OCI-LY7 (cell line): Measurements from ENCODE around the gene SNX14. TPM values are rescaled to one million over a fixed set of nuclear protein-coding genes. Genes with fewer than 3 reads are reported as not detected.

Experiments used
- BruUV-seq: library from RNA; stranded (reverse); fragments of 400-500 nt; replicated peaks from 2 replicates; lab custom pipeline; 2021; lab: Mats Ljungman, UMichigan
- CTCF ChIA-PET: fragments of 300-600 bp; sonication (Branson Sonifier 250); formaldehyde crosslinking; loops from one replicate; lab custom pipeline; 2022; ENCODE audit warnings: antibody characterized with exemption; ENCODE audit not compliant: unreplicated experiment; lab: Charles Lee
- POLR2A ChIA-PET: fragments of 300-600 bp; sonication (Branson Sonifier 250); formaldehyde crosslinking; loops from one replicate; lab custom pipeline; 2022; ENCODE audit warnings: antibody characterized with exemption; lab: Charles Lee
- DNase-seq: peaks from one replicate; pipeline ENCODE4 v3.0.0-alpha.2; 2015; ENCODE audit warnings: low spot score
- H2AFZ ChIP-seq: fragments of 200-600 bp; sonication (generic), shearing (Covaris generic); 2 replicates; pipeline ENCODE4 v1.6.1; 2014; ENCODE audit warnings: mild to moderate bottlenecking, antibody characterized with exemption, low read length, moderate library complexity
- H3K27ac ChIP-seq: fragments of 200-600 bp; sonication (generic); 2 replicates; pipeline ENCODE4 v1.5.1; 2014; ENCODE audit warnings: mixed run types, low read depth, mild to moderate bottlenecking, moderate library complexity, low read length, inconsistent platforms; ENCODE audit not compliant: poor library complexity, severe bottlenecking
- H3K36me3 ChIP-seq: fragments of 200-600 bp; sonication (generic); 2 replicates; pipeline ENCODE4 v1.6.1; 2014; ENCODE audit warnings: mild to moderate bottlenecking, antibody characterized with exemption, low read length, moderate library complexity, mixed read lengths; ENCODE audit not compliant: insufficient read depth
- H3K4me1 ChIP-seq: fragments of 200-600 bp; sonication (generic); 2 replicates; pipeline ENCODE4 v1.5.1; 2014; ENCODE audit warnings: mild to moderate bottlenecking, low read length; ENCODE audit not compliant: insufficient read depth, poor library complexity, severe bottlenecking
- H3K4me2 ChIP-seq: fragments of 200-600 bp; sonication (generic); 2 replicates; pipeline ENCODE4 v1.6.1; 2014; ENCODE audit warnings: mild to moderate bottlenecking, low read length
- H3K4me3 ChIP-seq: fragments of 200-600 bp; sonication (generic); 2 replicates; pipeline ENCODE4 v1.5.1; 2014; ENCODE audit warnings: mild to moderate bottlenecking, low read depth, low read length; ENCODE audit not compliant: poor library complexity, severe bottlenecking
- H3K79me2 ChIP-seq: fragments of 200-600 bp; sonication (generic); 2 replicates; pipeline ENCODE4 v1.6.1; 2016; ENCODE audit warnings: low read depth, mild to moderate bottlenecking, low read length, moderate library complexity, mixed read lengths; ENCODE audit not compliant: insufficient read depth
- H3K9me2 ChIP-seq: fragments of 200-600 bp; sonication (generic); 2 replicates; pipeline ENCODE4 v1.6.1; 2016; ENCODE audit warnings: mild to moderate bottlenecking, low read length, mixed read lengths; ENCODE audit not compliant: insufficient read depth
- H3K9me3 ChIP-seq: fragments of 200-600 bp; sonication (generic); 2 replicates; pipeline ENCODE4 v1.6.1; 2014; ENCODE audit warnings: mild to moderate bottlenecking, mixed run types, low read length, mixed read lengths
- H4K20me1 ChIP-seq: fragments of 200-600 bp; sonication (generic); 2 replicates; pipeline ENCODE4 v1.6.1; 2014; ENCODE audit warnings: mild to moderate bottlenecking, antibody characterized with exemption, low read length, moderate library complexity, mixed read lengths; ENCODE audit not compliant: insufficient read depth
- CTCF ChIP-seq: fragments of 200-600 bp; sonication (generic); conservative IDR thresholded peaks from 2 replicates; pipeline ENCODE4 v1.5.1; 2014; ENCODE audit warnings: mild to moderate bottlenecking, antibody characterized with exemption, low read length, moderate library complexity, mixed read lengths
- EZH2phosphoT487 ChIP-seq: fragments of 200-600 bp; sonication (generic); IDR thresholded peaks from 2 replicates; pipeline ENCODE4 v1.6.1; 2018; ENCODE audit warnings: low read depth, borderline replicate concordance, mild to moderate bottlenecking, mixed run types, antibody characterized with exemption, low read length, moderate library complexity, mixed read lengths
- intact Hi-C: fragments of 100-400 bp; cut with micrococcal nuclease; formaldehyde crosslinking; loops from one replicate; pipeline ENCODE4 v1.10.0; 2022; ENCODE audit not compliant: unreplicated experiment
- total RNA-seq, 2 experiments: library from RNA; depleted of rRNA in 1 of 2; stranded (reverse); fragments of >200 nt in 1 of 2; shearing (Covaris generic) in 1 of 2; gene quantifications; 2 replicates each; pipeline ENCODE4 v1.2.3, GENCODE V29; 2014 to 2022

The SNX14 gene
- total RNA-seq, 2 experiments from 2014 or later, result 73.4 to 75.3 TPM

GRCh38 chr6:85496856-85497255 is 96.8 kb downstream of the SNX14 start:
- H3K9me2 ChIP-seq, result no peaks in the 10 kb centered on the region; the same call in 1 of the 2 replicates
- H3K4me2 ChIP-seq, result no peak overlapping the region
- no peak overlapping the region for H3K4me3 ChIP-seq
- H3K4me1 ChIP-seq, result no peaks in the 10 kb centered on the region
- BruUV-seq, result no TSS peak
- no peaks in the 10 kb centered on the region for H3K79me2 ChIP-seq
- no peaks in the 10 kb centered on the region for H4K20me1 ChIP-seq
- H2AFZ ChIP-seq, result no peak overlapping the region
- TF ChIP-seq EZH2phosphoT487, result no peak
- no peak for TF ChIP-seq CTCF
- CTCF ChIA-PET, result no interaction called here
- no peak for DNase-seq
- H3K36me3 ChIP-seq, result no peaks in the 10 kb centered on the region
- no peaks in the 10 kb centered on the region for H3K9me3 ChIP-seq
- no peak overlapping the region for H3K27ac ChIP-seq
- POLR2A ChIA-PET, result interaction anchor here (0.8 kb wide), 2 partner anchors 34 to 147 kb away, joined by 3 read pairs; no protein-coding TSS in a partner anchor
- intact Hi-C loops, result loop anchor here (1.0 kb wide), 1 partner anchor 13 kb away; no protein-coding TSS in a partner anchor

GRCh38 chr6:85496009-85496579 is 97.6 kb downstream of the SNX14 start:
- Histone ChIP-seq H3K4me3 (no peak overlapping the region), H3K4me1 (no peaks in the 10 kb centered on the region), H2AFZ (no peak overlapping the region), H3K9me3 (no peaks in the 10 kb centered on the region), H3K4me2 (no peak overlapping the region), H4K20me1 (no peaks in the 10 kb centered on the region), H3K27ac (no peak overlapping the region), H3K79me2 (no peaks in the 10 kb centered on the region), H3K36me3 (no peaks in the 10 kb centered on the region), H3K9me2 (no peaks in the 10 kb centered on the region; the same call in 1 of the 2 replicates)
- ChIA-PET CTCF (no interaction called here), POLR2A (no interaction called here)
- BruUV-seq, result no TSS peak
- no peak for DNase-seq
- TF ChIP-seq EZH2phosphoT487 (no peak), CTCF (no peak)
- intact Hi-C loops, result loop anchor here (1.0 kb wide), 1 partner anchor 12 kb away; no protein-coding TSS in a partner anchor
